Islet of Langerhans (tissue), 1 donor: Measurements from ENCODE around the gene GSS.

Experiments used
- FAIRE-seq: peaks from one replicate; lab custom pipeline; 2011; peaks lifted over from hg19 to GRCh38; lab: Jason Lieb, UNC

Gene GSS

DNA sequence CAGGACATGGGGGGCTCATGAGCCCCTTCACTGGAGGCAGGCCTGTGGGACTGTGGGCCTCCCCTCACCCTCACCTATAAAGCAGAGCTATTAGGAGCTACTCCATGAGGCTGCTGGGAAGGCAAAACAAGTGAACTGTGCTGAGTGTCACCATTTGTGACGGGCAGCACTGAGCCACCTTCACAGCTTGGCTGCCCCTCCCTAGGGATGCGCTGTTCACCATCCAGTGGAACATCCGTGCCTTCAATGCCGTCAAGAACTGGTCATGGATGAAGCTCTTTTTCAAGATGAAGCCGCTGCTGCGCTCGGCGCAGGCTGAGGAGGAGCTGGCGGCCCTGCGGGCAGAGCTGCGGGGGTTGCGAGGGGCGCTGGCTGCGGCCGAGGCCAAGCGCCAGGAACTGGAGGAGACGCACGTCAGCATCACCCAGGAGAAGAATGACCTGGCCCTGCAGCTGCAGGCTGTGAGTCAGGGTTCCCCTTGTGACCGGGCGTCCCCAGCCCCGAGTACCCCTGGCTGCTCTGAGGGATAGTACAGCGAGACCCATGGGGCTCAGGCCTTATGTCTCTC lies 38.4 kb upstream of the GSS start:
- FAIRE-seq = no peak

DNA sequence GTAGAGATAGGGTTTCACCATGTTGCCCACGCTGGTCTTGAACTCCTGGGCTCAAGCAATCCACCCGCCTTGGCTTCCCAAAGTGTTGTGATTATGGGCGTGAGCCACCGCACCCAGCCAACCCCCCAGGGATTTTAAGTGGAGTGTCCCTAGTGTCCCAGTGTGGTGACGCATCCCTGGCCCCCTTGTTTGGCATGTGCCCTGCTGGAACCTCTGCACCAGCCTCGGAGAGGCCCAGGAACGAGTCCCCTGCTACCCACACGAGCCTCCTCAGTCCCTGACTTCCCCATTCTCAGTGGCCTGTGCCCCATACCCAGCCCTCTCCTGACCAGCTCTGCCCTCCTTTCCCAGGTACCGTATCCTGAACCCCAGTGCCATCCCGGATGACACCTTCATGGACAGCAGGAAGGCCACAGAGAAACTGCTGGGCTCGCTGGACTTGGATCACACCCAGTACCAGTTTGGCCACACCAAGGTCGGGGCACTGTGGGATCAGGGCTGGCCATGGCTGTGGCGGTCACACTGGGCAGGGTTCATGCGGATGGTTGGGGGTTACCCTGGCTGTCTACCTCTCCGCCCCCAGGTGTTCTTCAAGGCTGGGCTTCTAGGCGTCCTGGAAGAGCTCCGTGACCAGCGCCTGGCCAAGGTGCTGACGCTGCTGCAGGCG lies 37.3 kb upstream of the GSS start:
- no peak for FAIRE-seq

DNA sequence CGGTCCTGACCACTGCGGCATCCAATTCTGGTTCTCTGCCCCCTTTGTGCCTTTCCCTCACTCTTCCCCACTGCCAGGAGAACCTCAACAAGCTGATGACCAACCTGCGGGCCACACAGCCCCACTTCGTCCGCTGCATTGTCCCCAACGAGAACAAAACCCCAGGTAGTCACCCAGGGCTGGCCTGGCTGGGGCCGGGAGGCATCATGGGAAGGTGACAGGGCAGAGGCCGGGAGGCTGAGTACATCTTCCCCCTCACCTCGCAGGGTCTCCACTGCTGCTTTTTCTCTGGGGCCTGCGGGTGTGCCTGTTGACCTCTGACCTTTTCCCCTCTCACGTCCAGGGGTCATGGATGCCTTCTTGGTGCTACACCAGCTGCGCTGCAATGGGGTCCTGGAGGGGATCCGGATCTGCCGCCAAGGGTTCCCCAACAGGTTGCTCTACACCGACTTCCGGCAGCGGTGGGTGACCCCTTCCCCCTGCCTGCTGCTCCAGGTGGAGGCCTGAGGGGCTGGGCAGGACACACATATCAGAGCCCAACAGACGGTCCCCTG lies 35.1 kb upstream of the GSS start:
- no peak for FAIRE-seq

DNA sequence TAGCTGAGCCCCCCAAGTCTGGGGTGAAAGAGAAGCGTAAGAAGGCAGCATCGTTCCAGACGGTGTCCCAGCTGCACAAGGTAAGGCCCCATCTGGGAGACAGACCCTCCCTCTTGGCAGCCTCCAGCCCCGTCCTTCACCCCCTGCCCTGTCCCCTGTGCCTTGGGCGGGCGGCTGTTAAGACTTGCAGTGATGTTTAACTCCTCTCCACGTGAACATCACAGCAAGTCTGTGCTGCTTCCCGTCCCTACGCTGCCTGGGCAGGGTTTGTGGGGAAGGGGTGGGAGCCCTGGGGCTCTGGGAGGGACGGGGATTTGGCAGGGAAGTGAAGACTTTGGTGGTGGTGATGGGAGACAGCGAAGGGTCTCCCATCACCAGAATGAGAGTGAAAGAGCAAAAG lies 34.6 kb upstream of the GSS start:
- FAIRE-seq = no peak

DNA sequence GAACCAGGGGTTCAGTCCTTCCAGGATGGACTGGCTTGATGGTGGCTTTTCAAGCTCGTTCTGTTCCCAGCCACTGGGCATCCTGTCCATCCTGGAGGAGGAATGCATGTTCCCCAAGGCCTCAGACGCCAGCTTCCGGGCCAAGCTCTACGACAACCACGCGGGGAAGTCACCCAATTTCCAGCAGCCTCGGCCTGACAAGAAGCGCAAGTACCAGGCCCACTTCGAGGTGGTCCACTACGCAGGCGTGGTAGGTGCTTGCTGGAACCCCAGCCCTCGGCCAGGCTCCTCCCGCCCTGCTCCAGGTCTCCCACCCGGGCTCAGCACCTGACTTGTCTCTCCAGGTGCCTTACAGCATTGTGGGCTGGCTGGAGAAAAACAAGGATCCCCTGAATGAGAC lies 34.1 kb upstream of the GSS start:
- no peak for FAIRE-seq

DNA sequence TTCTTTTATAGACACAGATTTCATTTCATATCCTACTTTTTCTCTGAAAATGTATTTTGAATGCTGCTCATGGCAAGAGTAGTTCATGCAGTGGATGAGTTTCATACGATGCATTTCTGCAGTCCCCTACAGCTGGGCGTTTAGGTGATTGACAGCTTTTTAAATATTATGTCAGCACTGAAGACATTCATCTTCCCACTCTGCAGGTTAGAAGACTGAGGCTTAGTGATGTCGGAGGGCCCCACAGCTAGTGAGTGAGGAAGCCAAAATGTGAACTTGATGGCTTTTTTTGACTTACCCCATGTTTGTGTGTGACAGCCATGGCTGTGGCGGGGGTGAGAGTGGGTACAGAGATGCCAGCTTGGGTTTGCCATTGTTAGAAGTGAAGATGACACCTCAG lies 33.5 kb upstream of the GSS start:
- FAIRE-seq = no peak

DNA sequence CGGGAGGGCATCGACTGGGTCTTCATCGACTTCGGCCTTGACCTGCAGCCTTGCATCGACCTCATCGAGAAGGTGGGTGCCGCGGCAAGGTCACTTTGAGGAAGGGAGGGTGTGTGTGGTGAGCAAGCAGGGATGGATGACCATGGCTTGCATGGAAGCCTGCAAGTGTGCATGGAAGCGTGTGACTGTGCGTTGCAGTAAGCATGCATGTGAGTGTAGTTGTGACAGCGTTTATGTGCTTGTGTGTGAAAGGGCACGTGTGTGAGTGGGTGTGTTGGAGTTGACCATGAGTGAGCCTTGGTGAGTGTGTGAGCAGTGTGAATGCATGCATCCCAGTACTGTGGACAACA lies 32.6 kb upstream of the GSS start:
- no peak for FAIRE-seq

DNA sequence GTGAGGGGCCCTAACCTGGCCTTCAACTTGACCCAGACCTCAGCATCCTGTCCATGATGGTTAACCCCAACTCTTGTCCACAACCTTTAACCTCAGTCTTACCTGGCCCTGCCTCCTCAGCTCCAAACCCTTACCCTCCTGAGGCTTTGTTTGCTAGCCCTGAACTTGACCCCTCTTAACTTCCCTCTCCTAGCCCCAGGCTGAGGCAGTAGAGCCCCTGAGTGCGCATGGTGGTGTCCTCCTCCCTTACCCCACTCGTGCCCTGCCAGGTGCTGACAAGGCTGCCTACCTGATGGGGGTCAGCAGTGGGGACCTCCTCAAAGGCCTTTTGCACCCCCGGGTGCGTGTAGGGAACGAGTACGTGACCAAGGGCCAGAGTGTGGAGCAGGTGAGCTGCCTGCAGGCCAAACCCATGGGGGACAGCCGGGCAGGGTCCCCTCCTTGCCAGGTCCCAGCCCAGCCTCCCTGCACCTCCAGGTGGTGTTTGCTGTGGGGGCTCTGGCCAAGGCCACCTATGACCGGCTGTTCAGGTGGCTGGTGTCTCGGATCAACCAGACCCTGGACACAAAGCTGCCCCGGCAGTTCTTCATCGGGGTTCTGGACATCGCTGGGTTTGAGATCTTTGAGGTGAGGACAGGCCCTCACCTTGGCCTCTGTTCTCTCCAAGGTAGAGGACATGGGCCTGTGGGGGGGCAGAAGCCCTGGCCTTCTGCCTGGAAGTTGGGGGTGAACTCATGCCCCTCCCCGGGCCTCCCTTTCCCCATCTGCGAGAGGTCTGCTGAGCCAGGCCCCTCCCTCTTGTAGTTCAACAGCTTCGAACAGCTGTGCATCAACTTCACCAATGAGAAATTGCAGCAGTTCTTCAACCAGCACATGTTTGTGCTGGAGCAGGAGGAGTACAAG lies 31.9 kb upstream of the GSS start:
- FAIRE-seq = no peak

DNA sequence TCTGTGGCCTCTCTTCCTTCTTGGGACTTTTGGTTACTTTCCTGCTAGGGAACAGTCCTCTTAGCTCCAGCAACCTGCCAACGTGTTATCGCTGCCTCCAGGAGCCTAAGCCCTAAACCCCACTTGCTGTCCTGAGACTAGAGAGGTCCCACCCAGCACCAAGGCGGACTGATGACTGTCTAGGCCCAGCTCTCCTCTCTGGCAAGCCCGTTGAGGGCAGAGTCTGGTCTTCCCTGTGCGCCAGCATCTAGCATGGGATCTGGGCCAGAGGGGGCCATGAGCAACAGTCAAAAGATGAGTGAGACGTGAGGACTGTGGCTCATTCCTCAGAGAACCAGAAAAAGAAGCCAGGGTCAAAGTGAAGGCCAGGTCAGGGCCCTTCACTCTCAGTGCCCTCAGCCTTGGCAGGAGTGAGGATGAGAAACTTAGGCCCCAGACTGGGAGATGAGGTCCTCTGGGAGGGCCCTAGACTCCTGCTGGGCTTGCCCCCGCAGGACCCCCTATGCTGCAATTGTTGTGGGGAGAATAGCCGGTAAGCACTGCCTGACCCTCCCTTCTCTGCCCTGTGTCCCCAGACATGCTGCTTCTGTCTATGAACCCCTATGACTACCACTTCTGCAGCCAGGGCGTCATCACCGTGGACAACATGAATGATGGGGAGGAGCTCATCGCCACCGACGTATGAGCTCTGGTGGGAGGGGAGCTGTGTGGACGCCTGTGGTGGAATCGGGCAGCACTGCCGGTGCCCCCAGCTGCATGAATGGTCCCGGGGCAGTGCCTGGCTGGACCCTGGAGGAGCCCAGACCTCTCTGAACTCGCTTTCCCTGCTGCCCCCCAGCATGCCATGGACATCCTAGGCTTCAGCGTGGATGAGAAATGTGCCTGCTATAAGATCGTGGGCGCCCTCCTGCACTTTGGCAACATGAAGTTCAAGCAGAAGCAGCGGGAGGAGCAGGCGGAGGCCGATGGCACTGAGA lies 31.0 kb upstream of the GSS start:
- no peak for FAIRE-seq

DNA sequence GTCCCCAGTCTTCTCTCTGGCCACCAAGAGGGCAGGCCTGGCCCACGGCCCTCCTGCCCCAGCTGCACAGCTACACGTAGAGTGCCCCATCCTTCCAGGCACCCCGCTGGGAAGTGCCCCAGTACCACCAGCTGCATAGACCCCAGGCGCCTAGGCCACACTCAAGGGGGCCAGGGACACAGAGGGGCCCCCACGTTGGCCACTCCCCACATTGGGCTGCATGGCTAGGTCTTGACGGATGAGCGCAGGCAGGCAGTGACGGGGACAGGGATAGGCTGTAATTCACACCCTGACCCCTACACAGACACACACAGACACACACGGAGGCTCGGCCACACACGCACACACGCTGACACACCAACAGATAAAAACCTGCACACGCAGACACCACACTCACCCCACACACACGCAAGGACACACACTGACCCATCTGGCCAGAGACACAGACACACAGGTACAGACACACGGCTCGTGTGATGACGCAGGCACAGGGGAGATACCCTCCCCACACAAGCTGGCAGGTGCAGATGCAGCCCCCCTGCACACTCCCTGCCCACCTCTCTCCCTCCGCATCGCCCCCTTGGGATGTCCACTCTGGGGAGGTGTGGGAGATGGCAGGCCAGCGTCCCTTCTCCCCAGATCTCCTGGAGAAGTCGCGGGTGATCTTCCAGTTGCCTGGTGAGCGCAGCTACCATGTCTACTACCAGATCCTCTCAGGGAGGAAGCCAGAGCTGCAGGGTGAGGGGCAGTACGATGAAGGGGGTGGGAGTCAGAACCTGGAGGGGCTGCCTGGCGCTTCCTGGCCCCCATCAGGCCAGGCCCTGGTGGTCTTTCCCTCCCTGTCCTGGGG lies 30.1 kb upstream of the GSS start:
- FAIRE-seq = no peak

DNA sequence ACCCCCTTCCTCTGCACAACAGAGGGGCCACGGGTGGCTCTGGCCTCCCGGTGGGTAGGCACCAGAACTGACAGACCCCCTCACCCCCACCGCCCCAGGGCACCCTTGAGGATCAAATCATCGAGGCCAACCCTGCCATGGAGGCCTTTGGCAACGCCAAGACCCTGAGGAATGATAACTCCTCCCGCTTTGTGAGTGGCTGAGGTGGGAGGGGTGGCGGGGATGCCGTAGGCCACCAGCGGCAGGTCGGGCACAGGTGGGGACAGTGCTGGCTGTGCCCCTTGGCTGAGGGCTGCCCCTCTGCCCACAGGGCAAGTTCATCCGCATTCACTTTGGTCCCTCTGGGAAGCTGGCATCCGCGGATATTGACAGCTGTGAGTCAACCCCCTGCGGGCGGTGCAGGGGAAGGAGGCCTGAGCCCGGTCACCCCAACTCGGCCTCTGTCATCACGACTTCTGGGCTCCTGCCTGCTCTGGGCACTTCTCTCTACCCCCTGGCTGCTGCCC lies 29.2 kb upstream of the GSS start:
- FAIRE-seq = no peak

DNA sequence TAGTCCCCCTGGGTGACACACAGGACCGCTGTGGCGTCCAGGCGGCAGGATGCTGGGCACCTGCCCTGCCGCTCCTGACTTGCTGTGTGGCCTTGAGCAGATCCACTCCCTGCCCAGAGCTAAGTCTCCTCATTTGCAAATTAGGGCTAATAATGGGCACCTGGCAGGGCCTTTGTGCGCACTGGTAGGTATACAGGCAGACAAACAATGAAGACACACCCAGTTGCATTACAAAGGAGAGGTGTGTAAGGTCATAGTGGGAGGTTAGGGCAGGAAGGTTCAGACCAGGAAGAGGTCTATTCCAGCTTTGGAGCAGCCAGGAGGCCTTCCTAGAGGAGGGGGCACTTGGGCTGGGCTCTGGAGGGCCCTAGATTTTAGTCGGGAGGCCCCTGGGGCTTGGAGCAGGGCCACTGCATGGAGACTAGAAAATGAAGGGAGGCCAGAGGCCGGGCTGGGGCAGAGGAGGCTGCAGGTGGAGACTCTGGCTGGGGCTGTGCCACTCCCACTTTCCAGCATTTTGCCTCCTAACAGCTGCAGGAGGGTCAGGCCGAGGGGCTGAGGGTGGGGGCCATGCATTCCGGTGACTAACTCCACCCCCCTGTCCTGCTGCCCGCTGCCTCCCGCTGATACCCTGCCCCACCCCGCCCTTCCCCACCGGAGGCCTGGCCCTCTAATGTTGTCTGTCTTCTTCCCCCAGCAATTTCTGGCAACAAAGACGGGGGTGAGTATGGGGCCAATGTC lies 28.6 kb upstream of the GSS start:
- FAIRE-seq = no peak

DNA sequence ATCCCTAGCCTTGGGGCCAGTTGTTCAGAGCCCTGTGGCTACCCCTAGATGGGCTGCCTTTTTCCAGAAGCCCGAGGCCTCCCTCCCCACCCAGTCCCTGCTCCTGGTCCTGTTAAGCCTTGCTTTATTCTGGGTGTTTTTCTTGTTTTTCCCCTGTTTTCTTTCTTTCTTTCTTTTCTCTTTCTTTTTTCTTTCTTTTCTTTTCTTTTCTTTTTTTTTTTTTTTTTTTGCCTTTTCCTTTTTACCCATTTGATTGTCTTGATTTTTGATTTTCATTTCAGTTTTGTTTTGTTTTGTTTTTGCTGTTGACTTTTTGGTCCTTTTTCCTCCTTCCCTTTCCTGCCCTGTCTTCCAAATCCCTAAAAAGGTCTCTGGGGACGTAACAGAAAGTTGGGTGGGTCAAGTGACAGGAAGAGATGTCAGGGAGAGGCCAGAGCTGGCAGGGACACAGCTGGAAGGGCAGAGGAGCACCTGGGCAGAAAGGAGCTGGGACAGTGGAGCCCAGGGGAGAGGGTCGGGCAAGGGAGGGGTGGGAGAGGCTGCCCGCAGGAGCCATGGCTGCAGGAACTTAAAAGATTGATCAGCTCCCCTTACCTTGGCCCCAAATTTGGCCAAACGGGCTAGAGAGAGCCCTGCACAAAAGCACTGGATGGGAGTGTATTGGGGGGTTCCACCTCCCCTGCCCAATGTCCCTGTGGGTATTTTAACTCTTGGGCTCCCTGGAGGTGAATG lies 27.6 kb upstream of the GSS start:
- FAIRE-seq = no peak

DNA sequence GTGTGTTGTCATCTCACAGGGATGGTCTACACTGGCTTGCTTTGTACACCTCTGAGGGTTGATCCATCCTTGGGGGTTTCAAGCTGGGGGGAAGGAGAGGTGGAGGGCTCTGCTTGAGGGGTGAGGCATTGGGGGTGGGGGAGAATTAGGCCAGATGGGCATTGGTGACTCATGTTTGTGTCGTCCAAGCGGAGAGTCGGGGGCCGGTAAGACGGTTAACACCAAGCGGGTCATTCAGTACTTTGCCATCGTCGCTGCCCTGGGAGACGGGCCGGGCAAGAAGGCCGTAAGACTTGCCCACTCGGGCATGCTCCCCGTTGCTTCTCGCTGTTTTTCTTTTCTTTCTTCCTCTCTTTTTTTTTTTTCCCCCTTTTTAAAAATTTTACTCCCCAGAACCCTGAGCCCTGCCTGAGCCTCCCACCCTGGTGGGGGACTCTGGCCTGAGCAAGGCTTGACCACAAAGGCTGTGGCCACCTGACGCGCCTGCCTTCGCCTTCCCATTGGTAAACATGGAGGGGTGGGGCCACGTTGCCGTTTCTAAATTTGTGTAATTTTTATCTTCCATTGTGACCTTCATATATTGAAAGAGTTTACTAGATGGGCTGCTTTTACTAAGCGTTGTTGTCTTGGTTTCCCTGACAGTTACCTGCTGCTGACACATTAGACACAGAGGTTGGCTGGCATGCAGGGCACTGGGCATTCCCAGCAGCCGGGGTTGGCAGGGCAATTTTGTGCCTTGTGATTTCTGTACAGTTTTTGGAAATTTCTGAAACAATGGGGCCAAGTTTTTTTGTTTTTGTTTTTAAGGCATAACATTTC lies 26.9 kb upstream of the GSS start:
- no peak for FAIRE-seq

DNA sequence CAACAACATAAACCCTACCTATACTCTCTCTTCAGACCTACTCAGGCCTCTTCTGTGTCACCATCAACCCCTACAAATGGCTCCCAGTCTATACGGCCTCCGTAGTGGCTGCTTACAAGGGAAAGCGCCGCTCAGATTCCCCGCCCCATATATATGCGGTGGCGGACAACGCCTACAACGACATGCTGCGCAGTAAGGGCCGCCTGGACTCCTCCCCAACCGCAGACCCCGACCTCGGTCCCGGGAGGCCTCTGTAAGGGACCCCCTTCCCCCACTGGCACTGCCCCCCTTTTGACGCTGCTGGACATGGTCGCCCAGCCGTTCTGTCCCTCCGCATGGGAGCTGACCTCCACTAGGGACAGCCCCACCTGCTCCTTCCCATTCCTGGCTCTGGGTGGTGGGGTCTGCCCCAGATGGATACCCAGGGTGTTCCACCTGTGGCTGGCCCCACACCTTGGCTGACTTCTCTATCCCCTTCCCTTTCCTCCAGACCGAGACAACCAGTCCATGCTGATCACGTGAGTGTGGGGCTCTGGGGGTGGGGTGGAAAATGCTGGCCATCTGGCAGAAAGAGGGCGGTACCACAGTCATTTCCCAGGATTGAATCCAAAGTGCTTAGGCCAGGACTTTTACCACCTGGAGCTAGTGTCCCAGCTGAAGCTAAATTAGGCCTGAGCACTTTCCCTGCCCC lies 25.1 kb upstream of the GSS start:
- FAIRE-seq = no peak

DNA sequence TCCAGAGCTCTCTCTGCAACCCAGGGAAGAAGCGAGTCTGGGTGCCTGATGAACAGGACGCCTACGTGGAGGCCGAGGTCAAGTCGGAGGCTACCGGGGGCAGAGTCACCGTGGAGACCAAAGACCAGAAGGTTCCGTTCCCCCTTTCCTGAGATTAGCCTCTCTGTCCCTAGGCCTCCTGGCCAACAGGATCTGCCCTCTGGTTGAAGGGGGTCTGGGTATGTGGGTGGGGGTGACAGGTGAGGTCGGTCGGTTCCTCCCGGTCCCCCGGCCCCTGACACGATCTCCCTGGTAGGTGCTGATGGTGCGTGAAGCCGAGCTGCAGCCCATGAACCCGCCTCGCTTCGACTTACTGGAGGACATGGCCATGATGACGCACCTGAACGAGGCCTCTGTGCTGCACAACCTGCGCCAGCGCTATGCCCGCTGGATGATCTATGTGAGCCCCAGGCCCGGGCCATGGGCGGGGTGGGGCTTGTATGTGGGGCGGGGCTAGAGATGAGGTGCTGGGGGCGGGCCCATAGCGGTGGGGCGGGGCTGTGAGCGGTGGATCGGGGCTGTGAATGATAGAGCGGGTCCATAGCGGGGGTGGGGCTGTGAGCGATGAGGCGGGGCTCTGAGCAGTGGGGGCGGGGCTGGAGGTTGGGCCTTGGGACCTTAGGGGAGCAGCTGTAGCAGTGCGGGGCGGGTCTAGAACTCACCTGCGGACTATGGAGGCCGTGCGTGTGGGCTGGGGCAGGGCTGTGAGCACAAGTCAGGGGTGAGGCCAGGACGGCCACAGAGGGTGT lies 24.0 kb upstream of the GSS start:
- FAIRE-seq = no peak

DNA sequence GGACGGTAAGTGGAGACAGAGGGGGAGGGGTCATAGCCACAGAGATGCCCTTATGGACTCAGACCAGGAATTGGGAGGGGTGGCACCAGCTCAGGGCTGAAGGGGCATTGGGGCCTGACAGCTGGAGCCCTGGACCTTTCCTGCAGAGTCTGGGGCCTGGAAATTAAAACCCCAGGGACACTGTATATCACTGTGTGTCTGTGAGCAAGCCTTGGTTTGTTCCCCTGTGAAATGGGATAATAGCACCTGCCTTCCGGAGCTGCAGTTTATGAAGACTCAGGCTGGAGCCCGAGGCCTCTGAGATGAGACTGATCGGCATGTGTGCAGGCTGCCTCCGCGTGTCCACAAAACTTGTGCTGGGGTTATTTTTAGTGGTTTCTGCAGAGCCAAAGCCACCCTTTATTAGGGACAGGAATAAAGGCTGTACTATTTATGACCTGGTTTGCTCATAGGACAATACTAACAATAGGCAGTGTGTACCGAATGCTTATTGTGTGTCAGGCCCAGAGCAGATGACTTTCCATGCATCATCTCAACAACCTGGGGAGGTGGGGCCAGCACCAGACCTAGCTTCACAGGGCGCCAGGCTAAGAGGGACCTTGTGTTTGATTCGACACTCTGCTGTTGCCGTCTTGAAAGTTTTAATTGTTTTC lies 22.6 kb upstream of the GSS start:
- no peak for FAIRE-seq
